Mesenteric fat pad (tissue), 1 donor: Measurements from ENCODE around the gene NCS1. TPM values are rescaled to one million over a fixed set of nuclear protein-coding genes. Genes with fewer than 3 reads are reported as not detected.
A peak's percentile ranks its signal among the peaks of the same experiment; 100 is the strongest.
"Not testable (repeated sequence)": the region's sequence is repeated elsewhere in the genome, so short reads cannot be mapped to it uniquely, and the experiment has no call there.

Experiments
- DNase-seq: peaks from one replicate; pipeline ENCODE4 v3.0.0-alpha.2; 2020; ENCODE audit warnings: low spot score
- total RNA-seq: library from RNA; stranded (reverse); fragmentation: NEBNext Ultra II Directional; extraction: Animal tissue kit (Norgen Biotek cat#: 25700); gene quantifications from one replicate; pipeline ENCODE4 v1.2.1, GENCODE V29; 2021
- donor health status: DM: yes; HTN: yes; CAD: no.

Gene NCS1
- total RNA-seq, 1 donor from 2014 or later = 11.9 TPM

GRCh38 chr9:130260816-130261765 is 88.9 kb downstream of the NCS1 start:
- DNase-seq = peak; percentile 65

DNA sequence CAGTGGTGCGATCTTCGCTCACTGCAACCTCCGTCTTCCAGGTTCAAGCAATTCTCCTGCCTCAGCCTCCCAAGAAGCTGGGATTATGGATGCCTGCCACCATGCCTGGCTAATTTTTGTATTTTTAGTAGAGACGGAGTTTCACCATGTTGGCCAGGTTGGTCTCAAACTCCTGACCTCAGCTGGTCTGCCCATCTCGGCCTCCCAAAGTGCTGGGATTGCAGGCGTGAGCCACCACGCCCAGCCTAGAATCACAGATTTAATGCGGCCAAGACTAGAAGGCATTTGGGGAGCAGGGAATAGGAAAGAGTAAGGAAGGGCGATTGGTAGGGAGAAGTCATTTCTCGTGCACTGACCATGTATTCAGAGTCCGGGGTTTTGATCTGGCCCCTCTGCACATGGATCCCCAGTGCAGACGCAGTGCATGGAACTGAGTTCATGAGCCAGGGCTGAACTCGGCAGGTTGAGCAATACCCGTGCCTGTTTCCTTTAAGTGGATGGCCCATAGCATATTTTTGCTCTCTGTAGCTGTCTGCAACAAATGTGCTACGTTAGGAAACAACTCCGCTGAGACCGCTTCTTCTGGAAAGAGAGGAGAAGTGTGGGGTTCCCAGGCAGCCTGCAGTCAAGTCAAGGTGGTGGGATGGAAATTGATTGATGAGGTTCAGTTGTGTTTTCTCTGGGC is 90.0 kb downstream of the NCS1 start:
- DNase-seq = peak; percentile 68

DNA sequence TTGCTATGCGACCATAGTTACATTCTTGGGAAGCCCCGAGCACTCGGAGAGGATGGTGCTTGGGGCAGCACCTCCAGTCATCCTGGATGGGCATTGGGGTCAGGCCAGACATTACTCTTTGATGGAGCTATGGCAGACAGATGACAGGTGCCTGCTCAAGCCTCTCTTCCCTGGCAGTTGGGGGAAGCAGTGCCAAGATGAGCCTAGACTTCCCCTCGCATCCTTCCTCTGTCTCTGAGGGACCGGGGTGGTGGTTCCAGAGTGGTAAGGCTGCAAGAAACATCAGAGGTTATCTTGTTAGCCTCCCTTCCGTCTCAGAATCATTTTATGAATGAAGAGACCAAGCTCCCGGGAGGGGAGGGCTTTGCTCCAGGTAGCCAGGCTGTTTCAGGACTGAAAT is 90.6 kb downstream of the NCS1 start:
- peak; percentile 33 for DNase-seq

DNA sequence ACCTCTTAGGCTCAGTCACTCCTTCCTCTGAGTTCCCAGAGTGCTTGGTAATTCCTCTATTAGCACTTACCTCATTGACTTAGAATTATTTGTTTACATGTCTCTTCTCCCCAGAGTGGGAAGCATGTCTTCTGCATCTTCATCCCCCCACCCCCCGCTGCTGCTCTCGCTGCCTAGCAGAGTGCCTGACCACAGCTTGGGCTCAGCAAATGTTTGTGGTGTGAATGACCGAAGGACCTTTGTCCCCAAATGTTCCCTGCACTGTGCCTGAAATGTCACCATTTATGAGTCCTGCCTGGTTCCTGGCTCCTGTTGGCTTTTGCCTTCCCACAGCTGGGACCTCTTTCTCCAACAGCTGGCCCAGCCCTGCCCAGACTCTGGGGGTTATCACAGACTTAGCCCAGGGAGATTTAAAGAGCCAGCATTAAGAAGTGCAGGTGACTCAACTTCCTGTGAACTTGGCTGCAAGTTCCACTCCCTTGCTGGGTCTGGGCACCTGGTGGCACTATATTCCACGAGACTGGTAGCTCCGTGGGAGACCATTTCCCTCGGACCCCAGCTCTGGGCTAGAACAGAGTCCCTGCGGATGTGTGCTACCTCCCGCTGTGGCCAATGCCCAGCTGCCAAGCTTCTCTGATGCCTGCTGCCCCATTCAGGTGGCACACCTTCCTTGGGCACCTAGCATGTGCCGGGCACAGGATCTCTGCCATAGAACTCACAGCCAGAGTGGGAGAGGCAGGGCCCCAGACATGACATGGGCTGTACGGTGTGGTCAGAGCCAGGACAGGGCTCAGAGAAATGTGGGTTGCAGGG is 91.6 kb downstream of the NCS1 start:
- peak; percentile 76 for DNase-seq

GRCh38 chr9:130264414-130265350 is 92.5 kb downstream of the NCS1 start:
- peak; percentile 78 for DNase-seq

DNA sequence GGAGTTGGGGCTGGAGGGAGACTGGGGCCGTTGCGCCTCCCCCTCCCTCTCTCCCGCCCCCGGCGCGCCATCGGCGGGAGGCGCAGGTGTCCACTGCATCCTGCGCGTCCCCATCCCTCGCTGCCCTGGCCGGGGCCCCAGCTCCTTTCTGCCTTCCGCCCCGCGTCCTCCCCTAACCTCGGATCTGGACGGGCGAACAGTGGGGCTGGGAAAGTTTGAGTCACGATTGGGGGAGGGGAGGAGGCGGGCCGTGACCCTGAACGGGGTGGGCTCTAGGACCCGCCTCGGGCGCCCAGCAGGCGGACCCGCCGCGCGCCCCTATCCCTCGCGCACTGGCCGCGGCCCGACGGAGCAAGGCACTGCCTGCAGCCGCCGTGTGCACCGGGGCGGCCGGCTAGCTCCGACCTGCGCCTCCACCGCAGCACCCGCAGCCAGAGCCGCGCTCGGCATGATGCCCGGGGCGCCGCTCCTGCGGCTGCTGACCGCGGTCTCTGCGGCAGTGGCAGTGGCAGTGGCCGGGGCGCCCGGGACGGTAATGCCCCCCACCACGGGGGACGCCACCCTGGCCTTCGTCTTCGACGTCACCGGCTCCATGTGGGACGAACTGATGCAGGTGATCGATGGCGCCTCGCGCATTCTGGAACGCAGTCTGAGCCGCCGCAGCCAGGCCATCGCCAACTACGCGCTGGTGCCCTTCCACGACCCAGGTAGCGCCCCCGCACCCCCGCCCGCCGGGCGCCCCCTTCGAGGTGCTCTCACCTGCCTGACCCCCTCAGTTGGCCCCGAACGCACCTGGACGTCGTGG is 93.4 kb downstream of the NCS1 start, which contains the start of gene HMCN2:
Gene HMCN2, plus strand, starts transcription at position 330 of the 805 bp plus-strand sequence. Its CDS starts 119 bp downstream, at position 449.
- DNase-seq = peak; percentile 88

DNA sequence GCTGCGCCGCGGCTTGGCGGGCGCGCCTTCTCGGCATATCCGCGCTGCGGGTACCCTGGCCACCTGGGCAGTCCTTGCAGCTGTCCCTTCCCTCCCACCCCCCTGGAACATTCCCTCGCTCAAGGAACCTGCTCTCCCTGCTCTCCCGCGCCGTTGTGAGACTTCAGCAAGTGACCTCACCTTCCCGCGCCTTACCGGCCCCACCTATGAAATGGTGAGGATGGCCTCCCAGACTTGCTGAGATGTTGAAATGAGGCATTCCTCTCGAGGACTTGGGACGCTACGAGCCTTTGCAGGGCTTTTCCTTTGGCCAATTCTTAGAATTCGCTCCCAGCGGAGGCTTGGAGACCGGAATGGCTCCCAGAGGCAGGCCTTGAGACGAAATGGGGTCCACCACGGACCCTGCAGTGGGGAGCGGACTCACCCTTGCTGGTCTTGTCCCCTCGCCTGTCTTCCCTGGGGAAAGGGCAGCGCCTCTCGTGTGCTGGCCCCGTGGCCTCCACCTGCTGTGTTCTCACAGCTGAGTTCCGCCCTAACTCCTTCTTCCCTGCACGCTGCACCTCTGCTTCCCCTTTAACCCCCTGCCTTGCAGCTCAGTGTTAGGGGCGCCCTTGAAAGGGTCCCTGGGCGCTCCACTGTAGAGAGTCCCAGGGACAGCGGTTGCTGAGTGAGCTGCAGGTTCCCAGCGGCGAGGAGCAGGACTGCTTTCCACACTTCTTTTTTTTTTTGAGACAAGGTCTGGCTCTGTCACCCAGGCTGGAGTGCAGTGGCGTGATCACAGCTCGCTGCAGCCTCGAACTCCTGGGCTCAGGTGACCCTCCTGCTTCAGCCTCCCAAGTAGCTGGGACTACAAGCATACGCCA is 94.3 kb downstream of the NCS1 start:
- DNase-seq = peak; percentile 75

DNA sequence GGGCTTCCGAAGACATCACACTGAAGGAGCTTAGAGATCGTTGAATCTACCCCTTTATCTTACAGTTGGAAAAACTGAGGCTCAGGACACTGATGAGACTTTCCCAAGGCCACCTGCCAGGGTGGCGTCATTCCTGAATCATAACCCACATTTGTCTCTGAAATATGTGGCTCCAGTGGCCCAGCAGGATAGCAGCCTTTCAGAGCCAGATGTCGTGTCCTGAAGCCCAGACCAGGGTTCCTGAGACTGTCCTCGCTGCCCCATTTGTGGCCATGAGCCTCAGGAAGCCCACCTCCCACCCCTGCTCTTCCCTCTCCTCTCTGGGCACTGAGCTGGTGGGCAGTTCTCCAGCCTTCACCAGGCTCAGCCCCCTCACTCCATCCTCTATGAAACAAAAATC is 95.7 kb downstream of the NCS1 start:
- DNase-seq = peak; percentile 28

DNA sequence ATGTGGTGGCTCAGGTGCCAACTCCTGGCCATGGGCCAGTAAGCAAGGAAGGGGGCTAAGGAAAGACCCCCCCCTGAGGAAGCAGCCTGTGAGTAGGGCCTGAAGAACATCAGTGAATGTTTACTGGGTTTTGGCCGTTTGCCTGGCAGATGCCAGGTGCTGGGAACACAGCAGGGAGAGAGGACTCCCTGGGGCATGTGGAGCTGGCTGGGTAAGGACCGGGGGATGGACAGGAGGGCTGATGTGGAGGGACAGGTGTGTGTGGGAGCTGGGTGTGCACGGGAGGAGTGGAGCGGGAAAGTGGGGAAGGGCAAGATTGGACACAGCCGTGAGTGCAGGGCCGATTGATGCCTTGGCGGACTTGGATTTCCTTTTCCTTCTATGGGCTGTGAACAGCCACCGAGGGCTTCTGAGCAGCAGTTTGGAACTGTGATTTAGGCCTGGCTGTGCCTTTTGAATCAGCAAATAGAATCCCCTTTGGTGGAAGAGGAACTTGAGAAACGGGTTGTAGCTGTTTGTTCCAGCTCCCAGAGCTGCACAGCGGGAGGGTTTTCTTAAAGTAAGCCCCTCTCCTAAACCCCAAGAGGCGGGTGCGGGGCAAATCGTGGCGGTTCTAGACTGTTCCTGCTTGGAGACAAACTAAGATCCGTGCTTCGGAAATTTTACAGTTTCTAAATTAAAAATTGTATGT is 96.5 kb downstream of the NCS1 start:
- DNase-seq = peak; percentile 69

DNA sequence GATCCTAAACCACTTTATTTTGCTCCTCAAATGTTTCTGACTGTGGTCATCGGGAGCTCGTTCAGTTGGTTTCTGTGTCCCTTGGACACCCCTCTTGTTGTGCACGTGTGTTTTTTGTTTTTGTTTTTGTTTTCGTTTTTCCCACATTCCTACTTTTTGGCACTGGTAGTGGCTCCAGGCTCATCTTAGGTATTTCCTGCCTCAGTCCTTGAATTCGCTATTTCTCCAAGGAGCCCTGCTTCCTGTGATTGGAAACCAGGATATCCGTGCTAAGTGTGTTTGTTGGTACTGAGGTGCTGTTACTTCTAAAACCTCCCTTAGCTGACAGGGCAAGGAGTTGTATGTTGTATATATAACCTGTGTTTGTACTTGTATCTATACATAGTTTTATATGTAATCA is 99.3 kb downstream of the NCS1 start:
- DNase-seq = no peak

GRCh38 chr9:130275156-130275555 is 103.0 kb downstream of the NCS1 start:
- peak; percentile 73 for DNase-seq

DNA sequence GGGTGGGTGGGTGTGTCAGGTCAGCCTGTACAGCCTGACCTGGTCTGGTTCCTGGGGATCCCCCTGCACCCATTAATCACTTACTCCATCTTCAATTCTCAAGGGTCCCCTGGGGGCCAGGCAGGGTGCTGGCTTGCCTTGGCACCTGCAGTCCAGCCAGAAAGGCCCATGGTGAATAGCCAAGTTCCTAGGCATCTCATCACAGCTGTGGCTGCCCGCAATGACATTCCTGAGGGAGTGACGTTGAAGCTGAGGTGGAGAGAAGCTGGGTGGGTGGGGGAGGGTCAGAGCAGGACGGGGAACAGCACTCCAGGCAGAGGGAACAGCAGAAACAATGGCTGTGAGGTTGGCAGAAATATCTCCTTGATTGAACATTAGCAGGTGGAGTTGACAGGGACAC is 103.9 kb downstream of the NCS1 start:
- no peak for DNase-seq

DNA sequence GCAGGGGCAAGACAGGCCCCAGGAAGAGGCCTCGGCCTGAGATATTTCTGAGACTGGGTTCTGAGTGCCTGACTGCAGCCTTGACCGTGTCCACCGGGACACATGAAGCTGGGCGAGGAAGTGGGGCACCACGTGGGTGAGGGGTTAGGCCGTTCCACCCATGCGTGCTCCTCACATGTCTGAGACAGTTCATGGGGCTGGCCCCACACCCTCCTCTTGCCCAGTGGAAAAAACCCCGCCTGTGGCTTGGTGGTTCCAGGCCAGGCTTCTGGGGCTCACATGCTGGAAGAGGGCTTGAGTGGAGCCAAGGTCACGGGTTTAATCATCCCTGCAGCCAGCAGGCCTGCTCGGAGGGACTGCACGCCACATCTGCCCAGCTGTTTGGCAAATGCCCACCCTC is 104.8 kb downstream of the NCS1 start:
- no peak for DNase-seq

GRCh38 chr9:130277525-130277924 is 105.3 kb downstream of the NCS1 start:
- DNase-seq = not testable (repeated sequence)

DNA sequence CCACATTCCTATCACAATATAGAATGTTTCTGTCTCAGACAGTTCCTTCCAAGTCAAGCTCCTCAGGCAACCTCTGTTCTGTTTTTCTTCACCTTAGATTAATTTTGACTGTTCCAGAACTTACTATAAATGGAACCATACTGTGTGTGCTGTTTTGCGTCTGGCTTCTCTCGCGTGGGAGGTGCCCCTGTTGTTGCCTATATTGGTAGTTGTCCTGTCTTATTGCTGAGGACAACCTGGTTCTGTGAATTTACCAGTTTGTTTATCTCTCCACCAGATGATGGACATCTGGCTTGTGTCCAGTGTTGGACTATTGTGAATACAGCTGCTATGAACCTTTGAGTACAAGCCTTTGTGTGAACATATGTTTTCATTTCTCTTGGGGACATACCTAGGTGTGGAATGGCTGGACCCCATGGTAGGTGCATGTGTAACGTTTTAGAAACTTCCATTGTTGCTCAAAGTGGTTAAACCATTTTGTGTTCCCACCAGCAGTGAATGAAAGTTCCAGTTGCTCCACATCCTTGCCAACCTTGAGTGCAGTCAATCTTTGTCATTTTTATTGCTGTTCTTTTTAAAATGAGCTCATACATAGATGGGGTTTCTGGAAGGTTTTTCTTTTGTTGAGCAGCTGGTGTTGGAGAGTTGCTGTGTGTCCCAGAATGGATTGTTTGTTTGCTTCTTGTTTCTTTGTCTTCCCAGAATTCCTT is 111.5 kb downstream of the NCS1 start:
- no peak for DNase-seq

DNA sequence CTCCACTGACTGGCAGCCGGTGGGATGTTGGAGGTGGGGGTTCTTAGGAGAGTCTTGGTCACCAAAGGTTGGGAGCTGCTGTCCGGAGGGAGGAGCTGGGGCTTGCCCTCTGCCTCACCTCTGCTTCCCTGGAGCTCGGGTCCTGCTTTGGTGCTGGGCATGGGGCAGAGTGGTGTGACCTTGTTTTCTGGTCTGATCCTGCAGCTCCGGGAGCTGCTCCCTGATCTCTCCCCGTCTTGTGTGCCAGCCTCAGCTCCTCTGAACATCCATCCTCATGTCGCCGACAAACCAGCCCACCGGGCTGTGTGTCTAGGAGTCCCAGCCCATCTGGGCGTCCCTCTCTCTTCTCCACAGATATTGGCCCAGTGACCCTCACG is 112.0 kb downstream of the NCS1 start:
- DNase-seq = no peak

- DNase-seq = no peak
These were observed 112.5 kb downstream of the NCS1 start for GRCh38 chr9:130284690-130285089.
